Cerebellar cortex (tissue), 1 donor: Measurements from ENCODE around the gene ELAPOR2.
"Not testable (repeated sequence)": the region's sequence is repeated elsewhere in the genome, so short reads cannot be mapped to it uniquely, and the experiment has no call there.

Source experiments
- DNase-seq: peaks from one replicate; pipeline ENCODE4 v3.0.0-alpha.2; 2015; ENCODE audit warnings: low spot score

Gene ELAPOR2

GRCh38 chr7:87059525-87060287 lies at the start of gene ELAPOR2:
Gene ELAPOR2 (minus strand): TSS chr7:87059654. CDS start chr7:87059513, 141 bp downstream.
- peak; percentile 83 for DNase-seq

GRCh38 chr7:87107949-87108776 lies 48.7 kb upstream of the ELAPOR2 start:
- no peak for DNase-seq

GRCh38 chr7:87106974-87107612 lies 47.6 kb upstream of the ELAPOR2 start:
- DNase-seq: no peak

GRCh38 chr7:87105401-87105800 lies 45.9 kb upstream of the ELAPOR2 start:
- no peak for DNase-seq

GRCh38 chr7:87100326-87100725 lies 40.9 kb upstream of the ELAPOR2 start:
- no peak for DNase-seq

GRCh38 chr7:87097375-87097774 lies 37.9 kb upstream of the ELAPOR2 start:
- not testable (repeated sequence) for DNase-seq

GRCh38 chr7:87094322-87094721 lies 34.9 kb upstream of the ELAPOR2 start:
- no peak for DNase-seq

GRCh38 chr7:87092568-87093091 lies 33.2 kb upstream of the ELAPOR2 start:
- DNase-seq: no peak

- no peak for DNase-seq
Observed at GRCh38 chr7:87091487-87092066, 32.1 kb upstream of the ELAPOR2 start.

- no peak for DNase-seq
Observed at GRCh38 chr7:87083865-87084519, 24.5 kb upstream of the ELAPOR2 start.

GRCh38 chr7:87082675-87083074 lies 23.2 kb upstream of the ELAPOR2 start:
- DNase-seq: no peak

GRCh38 chr7:87075671-87076404 lies 16.4 kb upstream of the ELAPOR2 start:
- DNase-seq: no peak

- DNase-seq: no peak
Observed at GRCh38 chr7:87067788-87068187, 8.3 kb upstream of the ELAPOR2 start.

GRCh38 chr7:87060288-87060537 lies 759 bp upstream of the ELAPOR2 start:
- no peak for DNase-seq

GRCh38 chr7:87058744-87059524 lies 520 bp downstream of the ELAPOR2 start:
- DNase-seq: peak; percentile 70

GRCh38 chr7:87057210-87057609 lies 2.2 kb downstream of the ELAPOR2 start:
- no peak for DNase-seq

- no peak for DNase-seq
Observed at GRCh38 chr7:87056346-87056745, 3.1 kb downstream of the ELAPOR2 start.

GRCh38 chr7:87048839-87049238 lies 10.6 kb downstream of the ELAPOR2 start:
- DNase-seq: no peak

- DNase-seq: no peak
Observed at GRCh38 chr7:87046456-87046855, 13.0 kb downstream of the ELAPOR2 start.

- DNase-seq: not testable (repeated sequence)
Observed at GRCh38 chr7:87044713-87045112, 14.7 kb downstream of the ELAPOR2 start.
